ENCODE data around the gene CLCA2. TPM values are rescaled to one million over a fixed set of nuclear protein-coding genes. Genes with fewer than 3 reads are reported as not detected.

The CLCA2 gene
- total RNA-seq, 1 experiment from 2014 or later = 0.20 TPM

DNA sequence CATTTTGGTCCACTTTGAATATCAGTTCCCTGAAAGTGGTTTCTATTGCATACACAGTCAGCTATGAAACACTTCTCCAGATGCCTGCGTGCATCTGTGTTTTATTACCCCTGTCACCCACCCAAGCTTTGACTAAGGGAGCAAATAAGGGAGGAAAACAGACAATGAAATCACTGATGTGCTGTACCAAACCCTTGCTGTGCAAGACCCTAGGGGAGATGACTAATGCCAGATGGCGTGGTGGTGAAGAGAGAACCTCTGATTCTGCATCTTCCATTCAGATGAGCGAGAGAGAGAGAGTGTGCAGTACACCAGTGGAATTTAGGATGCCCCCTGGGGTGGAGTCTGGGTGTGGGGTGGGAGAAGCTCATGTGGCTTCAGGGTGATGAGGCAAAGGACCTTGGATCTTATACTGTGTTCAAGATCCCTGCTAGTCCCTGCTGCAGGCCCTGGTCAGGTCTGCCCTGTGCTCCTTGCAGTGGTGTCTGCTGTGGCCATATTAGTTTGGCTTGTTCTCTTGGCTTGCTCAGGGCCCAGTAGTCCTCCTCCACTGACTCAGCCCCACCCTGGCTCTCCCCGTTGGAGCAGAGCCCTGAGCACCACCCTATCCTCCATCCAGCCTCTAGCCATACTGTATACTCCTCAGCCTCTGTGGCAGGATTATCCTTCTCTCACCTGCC is 63.3 kb downstream of the CLCA2 start:
- no peak for DNase-seq
- Histone ChIP-seq H2AFZ (no peak overlapping the region), H4K20me1 (ENCODE audit: insufficient read depth) (no peaks in the 10 kb centered on the region), H3K36me3 (ENCODE audit: low read depth) (no peaks in the 10 kb centered on the region), H3K4me2 (no peak overlapping the region), H3F3A (ENCODE audit: insufficient read depth, low read depth) (no peaks in the 10 kb centered on the region), H3K4me1 (replicated peaks; ENCODE audit: insufficient read depth) (no peaks in the 10 kb centered on the region), H3K27me3 (ENCODE audit: insufficient read depth, low read depth) (no peaks in the 10 kb centered on the region), H3K9me3 (ENCODE audit: insufficient read depth, low read depth) (no peaks in the 10 kb centered on the region), H3K79me2 (ENCODE audit: low read depth) (no peaks in the 10 kb centered on the region), H3K9me2 (ENCODE audit: insufficient read depth) (no peaks in the 10 kb centered on the region), H3K27ac (no peak overlapping the region), H3K4me3 (no peak overlapping the region)
- ChIA-PET CTCF (no interaction called here), POLR2A (ENCODE audit: unreplicated experiment) (no interaction called here)
- intact Hi-C loops (cut with micrococcal nuclease; ENCODE audit: unreplicated experiment) = no loop called here
- BruUV-seq (replicated peaks) = no TSS peak
- no peak for TF ChIP-seq EZH2 (IDR thresholded peaks at IDR 0.05; ENCODE audit: low read depth)
- TF ChIP-seq, protein P1, sequence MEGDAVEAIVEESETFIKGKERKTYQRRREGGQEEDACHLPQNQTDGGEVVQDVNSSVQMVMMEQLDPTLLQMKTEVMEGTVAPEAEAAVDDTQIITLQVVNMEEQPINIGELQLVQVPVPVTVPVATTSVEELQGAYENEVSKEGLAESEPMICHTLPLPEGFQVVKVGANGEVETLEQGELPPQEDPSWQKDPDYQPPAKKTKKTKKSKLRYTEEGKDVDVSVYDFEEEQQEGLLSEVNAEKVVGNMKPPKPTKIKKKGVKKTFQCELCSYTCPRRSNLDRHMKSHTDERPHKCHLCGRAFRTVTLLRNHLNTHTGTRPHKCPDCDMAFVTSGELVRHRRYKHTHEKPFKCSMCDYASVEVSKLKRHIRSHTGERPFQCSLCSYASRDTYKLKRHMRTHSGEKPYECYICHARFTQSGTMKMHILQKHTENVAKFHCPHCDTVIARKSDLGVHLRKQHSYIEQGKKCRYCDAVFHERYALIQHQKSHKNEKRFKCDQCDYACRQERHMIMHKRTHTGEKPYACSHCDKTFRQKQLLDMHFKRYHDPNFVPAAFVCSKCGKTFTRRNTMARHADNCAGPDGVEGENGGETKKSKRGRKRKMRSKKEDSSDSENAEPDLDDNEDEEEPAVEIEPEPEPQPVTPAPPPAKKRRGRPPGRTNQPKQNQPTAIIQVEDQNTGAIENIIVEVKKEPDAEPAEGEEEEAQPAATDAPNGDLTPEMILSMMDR (conservative IDR thresholded peaks at IDR 0.05) = no peak

DNA sequence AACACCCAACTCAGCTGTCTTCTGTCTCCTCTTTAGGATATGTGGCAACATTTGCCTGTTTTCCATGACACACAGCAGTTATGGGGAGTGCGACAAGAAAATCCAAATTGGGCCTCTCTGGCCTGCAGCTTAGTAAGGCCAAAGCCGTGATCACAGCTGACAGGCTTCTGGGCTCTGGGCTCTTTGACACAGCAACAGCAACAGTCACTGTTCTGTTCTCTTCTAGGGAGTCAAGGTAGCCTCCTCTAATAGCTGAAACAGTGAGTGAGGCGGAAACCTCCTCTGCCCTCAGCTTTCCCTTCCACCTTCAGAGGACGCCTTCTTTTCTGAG is 63.8 kb downstream of the CLCA2 start:
- intact Hi-C loops (cut with micrococcal nuclease; ENCODE audit: unreplicated experiment) = no loop called here
- no TSS peak for BruUV-seq (replicated peaks)
- H2AFZ ChIP-seq = no peak overlapping the region
- ChIA-PET POLR2A (ENCODE audit: unreplicated experiment) (no interaction called here), CTCF (no interaction called here)
- H3K4me3 ChIP-seq = no peak overlapping the region
- no peaks in the 10 kb centered on the region for H3K9me2 ChIP-seq (ENCODE audit: insufficient read depth)
- TF ChIP-seq EZH2 (IDR thresholded peaks at IDR 0.05; ENCODE audit: low read depth) = no peak
- TF ChIP-seq, protein P1 (conservative IDR thresholded peaks at IDR 0.05) = no peak
- no peaks in the 10 kb centered on the region for H3K79me2 ChIP-seq (ENCODE audit: low read depth)
- H3F3A ChIP-seq (ENCODE audit: insufficient read depth, low read depth) = no peaks in the 10 kb centered on the region
- H3K27ac ChIP-seq = no peak overlapping the region
- no peaks in the 10 kb centered on the region for H3K9me3 ChIP-seq (ENCODE audit: insufficient read depth, low read depth)
- no peaks in the 10 kb centered on the region for H4K20me1 ChIP-seq (ENCODE audit: insufficient read depth)
- DNase-seq = no peak
- H3K27me3 ChIP-seq (ENCODE audit: insufficient read depth, low read depth) = no peaks in the 10 kb centered on the region
- no peaks in the 10 kb centered on the region for H3K4me1 ChIP-seq (replicated peaks; ENCODE audit: insufficient read depth)
- H3K36me3 ChIP-seq (ENCODE audit: low read depth) = no peaks in the 10 kb centered on the region
- H3K4me2 ChIP-seq = no peak overlapping the region

DNA sequence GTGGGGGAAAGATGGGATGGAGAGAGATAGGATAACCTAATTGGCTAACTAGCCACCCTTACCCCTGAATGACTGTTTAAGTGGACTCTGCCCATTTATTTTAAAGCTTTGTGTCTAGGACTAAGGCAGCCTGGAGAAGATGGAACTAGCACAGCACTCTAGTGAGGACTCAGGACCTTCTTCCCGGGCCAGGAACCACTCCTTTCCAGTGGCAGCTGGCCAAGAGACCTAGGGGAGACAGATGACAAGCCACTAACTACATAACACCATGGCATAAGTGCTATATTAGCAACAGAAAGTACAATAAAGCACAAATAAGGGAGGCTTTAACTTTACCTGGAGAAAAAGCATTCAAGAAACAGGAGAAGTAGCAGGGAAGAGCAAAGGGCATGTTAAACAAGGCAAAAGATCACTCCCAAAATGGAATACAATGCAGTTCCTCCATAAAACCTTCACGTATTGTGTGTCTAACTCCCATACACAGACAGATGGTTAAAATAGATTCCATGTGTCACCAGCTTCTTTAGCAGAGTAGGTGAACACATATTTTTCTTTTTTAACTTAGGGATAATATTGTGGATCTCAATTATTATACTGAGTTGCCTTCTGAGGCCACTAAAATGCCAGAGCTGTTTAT is 65.4 kb downstream of the CLCA2 start:
- H3K79me2 ChIP-seq (ENCODE audit: low read depth) = no peaks in the 10 kb centered on the region
- intact Hi-C loops (cut with micrococcal nuclease; ENCODE audit: unreplicated experiment) = no loop called here

More for the DNA sequence above, 65.4 kb downstream of the CLCA2 start:
- Histone ChIP-seq H3K4me3 (no peak overlapping the region), H3K27me3 (ENCODE audit: insufficient read depth, low read depth) (no peaks in the 10 kb centered on the region), H3K9me3 (ENCODE audit: insufficient read depth, low read depth) (no peaks in the 10 kb centered on the region), H3K4me1 (replicated peaks; ENCODE audit: insufficient read depth) (no peaks in the 10 kb centered on the region), H3F3A (ENCODE audit: insufficient read depth, low read depth) (no peaks in the 10 kb centered on the region), H2AFZ (no peak overlapping the region), H4K20me1 (ENCODE audit: insufficient read depth) (no peaks in the 10 kb centered on the region), H3K36me3 (ENCODE audit: low read depth) (no peaks in the 10 kb centered on the region), H3K4me2 (no peak overlapping the region), H3K9me2 (ENCODE audit: insufficient read depth) (no peaks in the 10 kb centered on the region), H3K27ac (no peak overlapping the region)
- ChIA-PET POLR2A (ENCODE audit: unreplicated experiment) (no interaction called here), CTCF (no interaction called here)
- no TSS peak for BruUV-seq (replicated peaks)
- TF ChIP-seq, protein P1 (conservative IDR thresholded peaks at IDR 0.05) = no peak
- TF ChIP-seq EZH2 (IDR thresholded peaks at IDR 0.05; ENCODE audit: low read depth) = no peak
- DNase-seq = no peak

All from PC-9 (cell line).